NB4 (cell line): ENCODE data around the gene FGF11.
A peak's percentile ranks its signal among the peaks of the same experiment; 100 is the strongest.

Experiments
- DNase-seq: peaks from one replicate; pipeline ENCODE4 v3.0.0; 2010; ENCODE audit warnings: low read depth
- H3K4me3 ChIP-seq: one replicate; pipeline ENCODE4 v1.5.1; 2011; ENCODE audit warnings: mild to moderate bottlenecking, low read depth, low read length, moderate library complexity
- MYC ChIP-seq: IDR thresholded peaks from 2 replicates; pipeline ENCODE4 v1.6.1; 2011; ENCODE audit warnings: low read depth, low read length
- POLR2A ChIP-seq: IDR thresholded peaks from 2 replicates; pipeline ENCODE4 v1.6.1; 2011; ENCODE audit warnings: mild to moderate bottlenecking; ENCODE audit not compliant: insufficient read length; ENCODE audit errors: extremely low read depth
- TF ChIP-seq, protein P1 (sequence below): IDR thresholded peaks from one replicate; pipeline ENCODE4 v1.5.1; 2012; ENCODE audit warnings: low read depth, low read length
- TF ChIP-seq, protein P2 (sequence below): IDR thresholded peaks from 2 replicates; pipeline ENCODE4 v1.6.1; 2011; ENCODE audit warnings: low read depth, low read length

Gene FGF11

DNA sequence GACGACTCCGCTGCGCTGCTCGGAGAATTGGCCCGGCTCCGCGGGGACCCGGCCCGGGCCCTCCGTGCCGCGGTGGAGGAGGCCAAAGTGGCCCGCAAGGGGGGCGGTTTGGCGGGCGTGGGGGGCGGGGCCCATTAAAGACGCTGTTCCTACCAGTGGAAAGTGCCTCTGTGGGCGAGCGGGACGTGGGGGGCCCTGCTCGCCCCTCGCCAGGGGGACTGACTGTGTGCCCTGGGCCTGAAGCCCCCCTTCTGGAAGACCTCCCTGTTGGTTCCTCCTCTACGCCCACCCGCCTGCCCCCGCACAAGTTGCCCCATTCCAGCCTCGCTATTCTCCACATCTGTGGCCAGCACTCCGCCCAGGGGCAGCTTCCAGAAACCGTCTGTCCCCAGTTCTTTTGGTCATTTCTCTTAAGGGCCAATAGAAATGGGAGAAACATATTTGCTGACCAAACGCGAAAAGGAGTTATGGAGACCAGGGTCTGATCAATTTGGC is 1.9 kb upstream of the FGF11 start:
- H3K4me3 ChIP-seq, result peak overlapping the region; percentile 17
- no peak for DNase-seq
- TF ChIP-seq, protein P1, sequence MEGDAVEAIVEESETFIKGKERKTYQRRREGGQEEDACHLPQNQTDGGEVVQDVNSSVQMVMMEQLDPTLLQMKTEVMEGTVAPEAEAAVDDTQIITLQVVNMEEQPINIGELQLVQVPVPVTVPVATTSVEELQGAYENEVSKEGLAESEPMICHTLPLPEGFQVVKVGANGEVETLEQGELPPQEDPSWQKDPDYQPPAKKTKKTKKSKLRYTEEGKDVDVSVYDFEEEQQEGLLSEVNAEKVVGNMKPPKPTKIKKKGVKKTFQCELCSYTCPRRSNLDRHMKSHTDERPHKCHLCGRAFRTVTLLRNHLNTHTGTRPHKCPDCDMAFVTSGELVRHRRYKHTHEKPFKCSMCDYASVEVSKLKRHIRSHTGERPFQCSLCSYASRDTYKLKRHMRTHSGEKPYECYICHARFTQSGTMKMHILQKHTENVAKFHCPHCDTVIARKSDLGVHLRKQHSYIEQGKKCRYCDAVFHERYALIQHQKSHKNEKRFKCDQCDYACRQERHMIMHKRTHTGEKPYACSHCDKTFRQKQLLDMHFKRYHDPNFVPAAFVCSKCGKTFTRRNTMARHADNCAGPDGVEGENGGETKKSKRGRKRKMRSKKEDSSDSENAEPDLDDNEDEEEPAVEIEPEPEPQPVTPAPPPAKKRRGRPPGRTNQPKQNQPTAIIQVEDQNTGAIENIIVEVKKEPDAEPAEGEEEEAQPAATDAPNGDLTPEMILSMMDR, result no peak
- TF ChIP-seq MYC, result no peak
- TF ChIP-seq POLR2A, result no peak

DNA sequence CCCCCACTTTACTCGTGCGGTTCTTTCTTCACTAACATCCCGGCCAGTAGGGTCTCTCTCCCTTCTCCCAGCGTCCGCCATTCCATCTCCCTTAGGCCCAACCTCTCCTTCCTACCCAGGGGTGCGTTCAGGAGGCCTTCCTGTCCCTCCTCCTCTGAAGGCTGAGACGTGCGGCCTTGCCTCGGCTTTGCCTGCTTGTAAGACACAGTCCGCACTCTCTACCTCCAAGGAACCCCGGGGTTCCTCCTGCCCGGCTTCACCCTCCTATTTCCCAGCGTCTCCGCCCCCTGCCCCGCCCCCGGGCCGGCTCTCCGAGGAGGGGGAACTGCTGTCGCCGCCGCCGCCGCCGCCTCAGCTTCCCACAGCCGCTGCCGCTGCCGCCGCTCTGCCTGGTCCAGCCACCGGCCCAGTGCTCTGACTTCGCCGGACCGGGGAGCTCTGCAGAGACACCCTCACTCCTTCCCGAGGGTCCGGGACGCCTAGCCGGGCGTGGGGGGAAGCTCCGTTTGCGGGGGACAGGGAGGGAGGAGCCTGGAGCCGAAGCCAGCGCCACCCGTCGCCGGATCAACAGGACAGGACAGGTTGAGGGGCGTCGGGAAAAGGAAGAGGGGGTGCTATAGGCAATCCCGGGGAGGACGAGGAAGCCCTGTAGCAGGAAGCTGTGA is 1.2 kb upstream of the FGF11 start:
- peak overlapping the region; percentile 17 for H3K4me3 ChIP-seq
- DNase-seq, result peak; percentile 72

DNA sequence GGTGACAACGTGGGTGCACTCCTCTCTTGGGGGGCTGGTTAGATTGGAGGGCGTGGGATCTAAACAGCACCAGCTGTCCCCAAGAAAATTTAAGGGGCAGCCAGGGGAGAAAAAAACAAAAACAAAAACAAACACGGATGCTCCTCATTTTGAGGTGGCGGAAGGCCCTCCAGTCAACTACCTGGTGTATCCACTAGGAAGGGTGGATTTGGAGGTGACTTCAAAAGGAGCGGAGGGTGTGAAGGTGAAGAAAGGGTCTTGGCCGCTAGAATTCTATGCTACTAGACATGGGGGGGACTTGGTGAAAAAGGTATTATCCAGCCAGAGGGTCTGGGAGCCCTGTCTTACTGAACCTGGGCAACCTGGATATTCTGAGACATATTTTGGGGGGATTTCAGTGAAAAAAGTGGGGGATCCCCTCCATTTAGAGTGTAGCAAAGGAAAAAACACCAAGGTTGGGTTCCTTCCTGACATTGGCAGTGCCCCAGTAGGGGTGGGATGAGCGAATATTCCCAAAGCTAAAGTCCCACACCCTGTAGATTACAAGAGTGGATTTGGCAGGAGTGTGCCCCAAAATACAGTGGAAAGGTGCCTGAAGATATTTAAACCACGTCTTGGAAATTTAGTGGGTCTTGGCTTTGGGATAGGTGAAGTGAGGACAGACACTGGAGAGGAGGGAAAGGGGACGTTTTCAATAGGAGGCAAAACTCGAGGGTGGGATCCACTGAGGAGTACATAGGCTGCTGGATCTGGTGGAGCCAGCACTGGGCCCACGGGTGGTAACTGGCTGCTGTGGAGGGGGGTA is 454 bp upstream of the FGF11 start:
- peak overlapping the region; percentile 17 for H3K4me3 ChIP-seq
- TF ChIP-seq MYC, result no peak
- TF ChIP-seq POLR2A, result no peak
- TF ChIP-seq, protein P1, result no peak
- TF ChIP-seq, protein P2, sequence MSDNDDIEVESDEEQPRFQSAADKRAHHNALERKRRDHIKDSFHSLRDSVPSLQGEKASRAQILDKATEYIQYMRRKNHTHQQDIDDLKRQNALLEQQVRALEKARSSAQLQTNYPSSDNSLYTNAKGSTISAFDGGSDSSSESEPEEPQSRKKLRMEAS, result no peak
- DNase-seq, result no peak

More for the DNA sequence above, 1.2 kb upstream of the FGF11 start:
- TF ChIP-seq, protein P1, result no peak
- TF ChIP-seq POLR2A, result no peak

DNA sequence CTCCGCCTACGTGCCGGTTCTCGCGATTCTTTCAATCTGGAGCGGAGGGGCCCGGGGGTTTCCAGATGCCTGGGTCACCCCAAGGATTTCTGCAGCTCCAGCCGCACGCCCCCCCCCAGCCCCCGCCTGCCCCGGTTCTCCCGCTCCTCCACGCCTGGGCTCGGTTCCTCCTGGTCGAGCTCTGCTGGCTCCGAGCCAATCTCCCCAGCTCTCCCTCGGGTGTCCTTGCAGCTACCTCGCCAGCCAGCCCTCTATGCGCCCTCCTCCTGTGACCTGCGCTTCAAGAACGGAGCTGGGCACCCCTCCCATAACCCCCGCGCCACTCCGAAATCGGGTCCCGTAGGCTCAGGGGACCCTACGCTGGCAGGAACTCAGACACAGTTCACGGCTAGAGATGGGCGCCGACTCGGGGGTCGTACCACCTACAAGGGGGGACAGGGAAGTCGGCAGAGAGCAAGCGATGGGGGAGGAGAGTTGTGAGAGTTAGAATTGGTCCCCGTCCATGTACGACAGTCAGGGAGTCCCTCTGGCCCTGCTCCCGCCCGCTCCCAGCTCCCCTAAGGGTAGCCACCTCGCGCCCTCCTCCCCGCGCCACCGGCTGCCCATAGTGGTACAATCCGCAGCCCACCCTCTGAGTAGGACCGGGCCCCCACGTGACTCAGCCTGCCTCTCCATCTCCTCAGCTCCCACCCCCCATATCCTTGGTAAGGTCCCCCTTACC is 961 bp downstream of the FGF11 start:
- DNase-seq, result peak; percentile 38
- no peak for TF ChIP-seq MYC
- TF ChIP-seq, protein P2, result no peak
- TF ChIP-seq, protein P1, result no peak
- no peak for TF ChIP-seq POLR2A
- no peak overlapping the region for H3K4me3 ChIP-seq

DNA sequence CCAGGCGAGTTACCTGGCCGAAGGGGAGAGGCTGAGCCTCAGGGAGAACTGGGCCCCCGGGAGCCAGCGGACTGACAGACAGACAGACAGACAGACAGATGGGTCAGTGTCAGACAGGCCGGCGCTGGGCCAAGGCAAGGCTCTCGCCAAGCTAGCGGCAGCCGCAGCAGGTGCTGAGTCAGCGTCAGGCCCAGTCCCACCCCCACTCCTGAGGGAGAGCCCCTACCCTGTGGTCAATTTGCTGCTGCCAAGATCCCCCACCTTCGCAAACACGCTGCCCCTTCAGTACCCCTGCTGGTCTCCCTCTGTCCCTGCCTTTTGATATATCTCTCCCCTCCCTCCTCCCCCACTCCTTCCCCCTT is 1.5 kb downstream of the FGF11 start:
- TF ChIP-seq, protein P2, result no peak
- no peak for TF ChIP-seq MYC
- TF ChIP-seq, protein P1, result no peak
- no peak for TF ChIP-seq POLR2A
- H3K4me3 ChIP-seq, result no peak overlapping the region
- DNase-seq, result no peak
